Astrocyte of the spinal cord (primary cell): Measurements from ENCODE around the gene RBM47.

Experiments used
- DNase-seq: peaks from one replicate; pipeline ENCODE4 v3.0.0; 2011; ENCODE audit warnings: low read depth, low spot score
- H3K4me3 ChIP-seq: 2 replicates; pipeline ENCODE4 v1.5.1; 2011; ENCODE audit warnings: low read depth, mild to moderate bottlenecking, low read length, moderate library complexity
- CTCF ChIP-seq: IDR thresholded peaks from 2 replicates; pipeline ENCODE4 v1.5.1; 2012; ENCODE audit warnings: low read depth, mild to moderate bottlenecking, low read length, inconsistent platforms
- in situ Hi-C: cut with HindIII; loops from 2 replicates; pipeline ENCODE4 v1.10.0; 2017; ENCODE audit warnings: low sequenced_read_pairs

Gene RBM47

GRCh38 chr4:40626183-40626990, 3.3 kb downstream of the RBM47 start:
- H3K4me3 ChIP-seq: no peak overlapping the region
- no peak for TF ChIP-seq CTCF
- DNase-seq: no peak
- in situ Hi-C loops: no loop called here

- no peak overlapping the region for H3K4me3 ChIP-seq
- TF ChIP-seq CTCF: no peak
- in situ Hi-C loops: no loop called here
- no peak for DNase-seq
Observed at GRCh38 chr4:40623707-40624106, 6.0 kb downstream of the RBM47 start.

GRCh38 chr4:40622913-40623312, 6.8 kb downstream of the RBM47 start:
- in situ Hi-C loops: no loop called here
- no peak for DNase-seq
- no peak for TF ChIP-seq CTCF
- no peak overlapping the region for H3K4me3 ChIP-seq

GRCh38 chr4:40621592-40622512, 7.8 kb downstream of the RBM47 start:
- H3K4me3 ChIP-seq: no peak overlapping the region
- peak; percentile 98 for DNase-seq
- TF ChIP-seq CTCF: no peak
- in situ Hi-C loops: no loop called here

- H3K4me3 ChIP-seq: no peak overlapping the region
- in situ Hi-C loops: no loop called here
- TF ChIP-seq CTCF: no peak
- no peak for DNase-seq
Observed at GRCh38 chr4:40621229-40621591, 8.5 kb downstream of the RBM47 start.

GRCh38 chr4:40619600-40619999, 10.1 kb downstream of the RBM47 start:
- no peak overlapping the region for H3K4me3 ChIP-seq
- DNase-seq: no peak
- TF ChIP-seq CTCF: no peak
- in situ Hi-C loops: no loop called here
